Cardiac septum (tissue), 1 donor: ENCODE results near the gene CLPTM1L. TPM values are rescaled to one million over a fixed set of nuclear protein-coding genes. Genes with fewer than 3 reads are reported as not detected.
"Not testable (repeated sequence)": the region's sequence is repeated elsewhere in the genome, so short reads cannot be mapped to it uniquely, and the experiment has no call there.

Experiments
- DNase-seq: peaks from one replicate; pipeline ENCODE4 v3.0.0-alpha.2; 2020; ENCODE audit warnings: low spot score
- intact Hi-C: fragments of 100-400 bp; cut with DNase I; formaldehyde crosslinking; loops from one replicate; pipeline ENCODE4 v1.14.0; 2022
- total RNA-seq: library from RNA; stranded (reverse); fragmentation: NEBNext Ultra II Directional; extraction: Animal tissue kit (Norgen Biotek cat#: 25700); gene quantifications from one replicate; pipeline ENCODE4 v1.2.1, GENCODE V29; 2021
- donor health status: DM: no; HTN: no; CAD: no.

CLPTM1L gene
- total RNA-seq, 1 donor from 2014 or later = 42.6 TPM

- intact Hi-C loops = no loop called here
- no peak for DNase-seq
Observed at GRCh38 chr5:1332461-1333001, 12.4 kb downstream of the CLPTM1L start.

- intact Hi-C loops = no loop called here
Observed at GRCh38 chr5:1331861-1332405, 13.0 kb downstream of the CLPTM1L start.

DNA sequence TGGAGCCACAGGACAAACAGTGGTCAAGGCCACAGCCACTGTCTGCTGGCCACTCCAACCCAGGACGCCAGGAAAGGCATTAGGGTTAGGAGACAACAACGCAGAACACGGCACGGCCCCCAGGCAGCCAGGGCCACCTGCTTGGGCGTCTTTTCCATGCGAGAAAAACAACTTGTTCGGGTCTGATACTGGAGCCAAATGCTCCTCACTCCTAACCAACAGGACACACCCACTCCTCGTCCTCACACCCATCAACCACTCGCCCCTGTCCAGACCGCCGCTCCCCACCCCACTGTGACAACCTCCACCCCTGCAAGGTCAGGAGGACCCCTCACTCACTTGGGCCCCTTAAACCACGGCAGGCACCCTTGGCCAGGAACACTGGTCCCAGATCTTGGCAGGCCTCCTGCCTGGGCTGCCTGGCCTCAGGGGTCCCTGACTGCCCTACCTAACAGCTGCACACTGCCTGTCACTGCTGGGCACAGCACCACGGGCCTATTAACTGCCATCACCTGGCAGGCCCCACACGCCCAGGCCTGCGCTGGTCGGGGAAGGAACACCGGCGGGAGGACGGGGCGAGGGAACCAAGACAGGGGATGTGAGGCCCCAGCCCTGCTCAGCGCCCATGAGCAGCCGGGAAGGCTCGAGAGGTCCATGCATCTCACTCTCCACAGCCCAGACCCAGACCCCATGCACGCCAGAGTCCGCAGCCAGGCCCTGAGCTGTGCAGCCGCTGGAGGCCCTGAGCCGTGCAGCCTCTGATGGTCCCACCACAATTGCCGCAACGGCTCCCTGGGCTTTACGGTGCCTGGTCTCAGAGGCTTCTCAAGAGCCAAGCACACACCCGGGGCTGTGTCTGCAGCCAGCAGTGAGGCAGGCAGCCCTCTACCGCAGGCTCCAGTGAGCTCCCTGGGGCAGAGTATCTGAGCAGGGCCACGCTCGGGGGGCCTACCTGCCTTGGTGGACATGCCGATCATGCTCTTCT lies 13.8 kb downstream of the CLPTM1L start:
- DNase-seq = no peak
- intact Hi-C loops = no loop called here

More at GRCh38 chr5:1331861-1332405, 13.0 kb downstream of the CLPTM1L start:
- DNase-seq = no peak

DNA sequence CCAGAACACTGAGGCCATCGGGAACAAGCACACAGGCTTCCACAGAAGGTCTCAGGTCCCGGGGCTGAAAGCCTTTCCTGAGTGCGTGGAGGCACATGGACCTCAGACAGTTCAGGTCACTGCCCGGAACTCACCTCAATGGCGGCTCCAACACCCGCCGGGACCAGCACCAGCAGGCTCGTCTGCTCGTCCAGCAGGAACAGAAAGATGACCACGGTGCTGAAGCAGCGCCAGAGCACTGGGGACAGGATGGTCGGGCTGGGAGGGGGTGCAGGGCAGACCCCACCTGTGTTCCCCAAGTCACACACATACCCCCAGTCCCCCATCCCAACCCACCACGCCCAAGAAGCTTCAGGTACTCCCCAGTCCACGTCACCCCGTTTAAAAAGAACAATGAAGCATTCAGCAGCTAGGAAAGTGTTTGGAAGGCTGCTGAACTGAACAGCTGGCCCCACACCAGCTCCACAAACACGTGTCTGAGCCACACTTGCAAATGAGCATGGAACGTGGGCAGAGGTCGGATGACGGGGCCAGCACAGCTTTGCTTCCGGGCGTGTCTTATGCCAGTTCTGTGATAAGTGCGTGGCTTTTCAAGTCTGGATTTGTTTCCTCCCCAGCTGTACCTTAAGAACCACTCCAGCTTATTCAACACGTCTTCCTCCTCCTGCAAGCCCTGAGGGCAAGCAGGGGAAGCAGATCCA lies 14.6 kb downstream of the CLPTM1L start:
- DNase-seq = no peak
- intact Hi-C loops = no loop called here

GRCh38 chr5:1329111-1329579 lies 15.8 kb downstream of the CLPTM1L start:
- intact Hi-C loops = no loop called here
- no peak for DNase-seq

DNA sequence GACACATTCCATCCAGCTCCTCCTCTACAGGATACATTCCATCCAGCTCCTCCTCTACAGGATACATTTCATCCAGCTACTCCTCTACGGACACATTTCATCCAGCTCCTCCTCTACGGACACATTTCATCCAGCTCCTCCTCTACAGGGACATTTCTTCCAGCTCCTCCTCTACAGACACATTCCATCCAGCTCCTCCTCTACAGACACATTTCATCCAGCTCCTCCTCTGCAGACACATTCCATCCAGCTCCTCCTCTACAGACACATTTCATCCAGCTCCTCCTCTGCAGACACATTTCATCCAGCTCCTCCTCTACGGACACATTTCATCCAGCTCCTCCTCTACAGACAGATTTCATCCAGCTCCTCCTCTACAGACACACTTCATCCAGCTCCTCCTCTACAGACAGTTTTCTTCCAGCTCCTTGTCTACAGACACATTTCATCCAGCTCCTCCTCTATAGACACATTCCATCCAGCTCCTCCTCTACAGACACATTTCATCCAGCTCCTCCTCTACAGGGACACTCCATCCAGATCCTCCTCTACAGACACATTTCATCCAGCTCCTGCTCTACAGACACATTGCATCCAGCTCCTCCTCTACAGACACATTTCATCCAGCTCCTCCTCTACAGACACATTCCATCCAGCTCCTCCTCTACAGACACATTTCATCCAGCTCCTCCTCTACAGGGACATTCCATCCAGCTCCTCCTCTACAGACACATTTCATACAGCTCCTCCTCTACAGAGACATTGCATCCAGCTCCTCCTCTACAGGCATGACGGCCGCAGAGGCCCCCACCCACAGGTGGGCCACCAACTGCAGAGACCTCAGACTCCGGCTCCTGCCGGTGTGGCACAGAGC lies 16.4 kb downstream of the CLPTM1L start:
- intact Hi-C loops, DNase-seq: not testable (repeated sequence)

DNA sequence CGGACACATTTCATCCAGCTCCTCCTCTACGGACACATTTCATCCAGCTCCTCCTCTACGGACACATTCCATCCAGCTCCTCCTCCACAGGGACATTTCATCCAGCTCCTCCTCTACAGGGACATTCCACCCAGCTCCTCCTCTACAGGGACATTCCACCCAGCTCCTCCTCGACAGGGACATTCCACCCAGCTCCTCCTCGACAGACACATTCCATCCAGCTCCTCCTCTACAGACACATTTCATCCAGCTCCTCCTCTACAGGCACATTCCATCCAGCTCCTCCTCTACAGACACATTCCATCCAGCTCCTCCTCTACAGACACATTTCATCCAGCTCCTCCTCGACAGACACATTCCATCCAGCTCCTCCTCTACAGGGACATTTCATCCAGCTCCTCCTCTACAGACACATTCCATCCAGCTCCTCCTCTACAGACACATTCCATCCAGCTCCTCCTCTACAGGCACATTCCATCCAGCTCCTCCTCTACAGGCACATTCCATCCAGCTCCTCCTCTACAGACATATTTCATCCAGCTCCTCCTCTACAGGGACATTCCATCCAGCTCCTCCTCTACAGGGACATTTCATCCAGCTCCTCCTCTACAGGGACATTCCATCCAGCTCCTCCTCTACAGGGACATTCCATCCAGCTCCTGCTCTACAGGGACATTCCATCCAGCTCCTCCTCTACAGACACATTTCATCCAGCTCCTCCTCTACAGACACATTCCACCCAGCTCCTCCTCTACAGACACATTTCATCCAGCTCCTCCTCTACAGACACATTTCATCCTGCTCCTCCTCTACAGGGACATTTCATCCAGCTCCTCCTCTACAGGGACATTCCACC lies 17.8 kb downstream of the CLPTM1L start:
- intact Hi-C loops = not testable (repeated sequence)
- peak; percentile 17 for DNase-seq

GRCh38 chr5:1326532-1326875 lies 18.4 kb downstream of the CLPTM1L start:
- intact Hi-C loops = not testable (repeated sequence)

DNA sequence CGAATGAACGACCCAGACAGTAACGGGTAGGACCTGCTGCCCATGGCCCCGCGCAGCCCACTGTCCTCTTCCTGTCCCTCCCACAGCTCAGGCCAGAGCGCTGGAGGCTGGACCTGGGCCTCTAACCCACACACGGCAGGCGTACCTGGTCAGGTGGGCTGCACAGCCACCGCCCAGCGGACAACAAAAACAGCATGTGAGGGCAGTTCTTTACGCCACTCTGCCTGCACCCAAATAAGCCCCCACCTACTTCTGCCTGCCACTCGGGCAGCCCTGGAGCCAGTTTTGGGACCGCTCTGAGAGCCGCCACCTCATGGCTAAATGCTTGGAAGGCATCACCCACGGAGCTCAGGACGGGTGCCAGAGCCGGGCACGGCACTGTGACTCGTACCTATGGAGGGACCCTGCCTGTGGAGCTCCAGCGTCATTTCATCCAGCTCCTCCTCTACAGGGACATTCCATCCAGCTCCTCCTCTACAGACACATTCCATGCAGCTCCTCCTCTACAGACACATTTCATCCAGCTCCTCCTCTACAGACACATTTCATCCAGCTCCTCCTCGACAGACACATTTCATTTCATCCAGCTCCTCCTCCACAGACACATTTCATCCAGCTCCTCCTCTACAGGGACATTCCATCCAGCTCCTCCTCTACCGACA lies 18.9 kb downstream of the CLPTM1L start:
- intact Hi-C loops = no loop called here
- DNase-seq = peak; percentile 70

More at GRCh38 chr5:1326532-1326875, 18.4 kb downstream of the CLPTM1L start:
- not testable (repeated sequence) for DNase-seq

DNA sequence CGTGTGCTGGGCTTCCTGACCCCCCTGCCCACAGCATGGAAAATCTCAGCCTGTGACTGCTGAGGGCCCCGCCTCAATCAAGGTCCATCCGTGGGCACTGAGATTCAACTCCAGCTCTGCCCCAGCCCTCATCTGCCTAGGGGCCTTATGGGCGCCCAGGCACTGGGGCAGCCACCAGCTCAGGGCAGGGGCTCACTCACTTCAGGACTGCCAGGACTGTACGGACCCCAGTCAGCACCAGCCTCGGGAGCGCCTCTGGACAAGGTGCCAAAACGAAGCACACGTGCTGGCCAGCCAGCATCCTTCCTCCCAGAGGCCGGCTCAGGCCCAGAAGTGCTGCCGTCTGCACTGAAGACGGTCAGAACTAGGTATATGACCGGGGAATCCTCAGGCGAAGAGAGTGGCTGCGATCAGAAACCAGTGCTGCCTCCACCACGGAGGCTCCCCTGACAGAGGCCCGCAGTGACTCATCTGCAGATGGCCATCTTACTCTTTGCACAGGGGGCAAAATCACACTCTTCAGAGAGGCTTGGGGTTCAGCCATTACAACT lies 19.6 kb downstream of the CLPTM1L start:
- DNase-seq = peak; percentile 69
- intact Hi-C loops = no loop called here

GRCh38 chr5:1324719-1325190 lies 20.1 kb downstream of the CLPTM1L start:
- intact Hi-C loops = no loop called here
- DNase-seq = peak; percentile 31

DNA sequence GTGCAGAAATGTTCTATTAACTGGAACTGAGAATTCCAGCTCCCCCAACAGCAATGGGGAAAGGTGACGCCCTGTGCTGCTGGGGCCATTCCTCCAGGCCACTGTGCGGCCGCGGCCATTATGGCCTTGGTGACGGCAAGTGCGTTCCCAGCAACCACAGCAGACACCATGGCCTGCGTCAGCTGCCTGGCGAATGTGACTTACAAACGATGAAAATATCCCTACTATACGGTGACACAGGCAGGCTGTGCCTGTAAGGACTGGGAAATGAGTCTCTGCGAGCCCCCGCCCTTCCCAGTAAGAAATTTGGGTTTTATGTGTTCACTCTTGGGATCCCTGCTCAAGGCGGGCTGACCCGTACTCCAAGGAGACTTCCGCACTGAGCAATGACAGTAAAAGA lies 20.6 kb downstream of the CLPTM1L start:
- DNase-seq = peak; percentile 56
- intact Hi-C loops = no loop called here

DNA sequence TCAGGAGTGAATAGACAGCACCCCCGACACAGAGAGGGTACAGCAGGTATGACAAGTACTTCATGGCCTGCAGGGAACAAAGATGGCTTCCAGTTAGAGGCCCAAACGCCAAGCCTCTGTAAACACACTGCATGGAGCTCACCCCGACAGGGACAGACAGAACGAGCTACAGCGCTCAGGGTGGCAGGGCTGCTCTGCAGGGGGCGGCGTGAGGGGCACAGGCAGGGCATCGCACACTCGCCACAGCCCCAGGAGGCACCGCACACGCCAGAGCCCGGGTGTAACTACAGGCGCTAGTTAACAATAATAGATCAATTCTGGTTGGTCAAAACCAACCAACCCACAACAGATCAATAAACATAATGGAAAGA lies 21.1 kb downstream of the CLPTM1L start:
- intact Hi-C loops = no loop called here
- DNase-seq = peak; percentile 50

DNA sequence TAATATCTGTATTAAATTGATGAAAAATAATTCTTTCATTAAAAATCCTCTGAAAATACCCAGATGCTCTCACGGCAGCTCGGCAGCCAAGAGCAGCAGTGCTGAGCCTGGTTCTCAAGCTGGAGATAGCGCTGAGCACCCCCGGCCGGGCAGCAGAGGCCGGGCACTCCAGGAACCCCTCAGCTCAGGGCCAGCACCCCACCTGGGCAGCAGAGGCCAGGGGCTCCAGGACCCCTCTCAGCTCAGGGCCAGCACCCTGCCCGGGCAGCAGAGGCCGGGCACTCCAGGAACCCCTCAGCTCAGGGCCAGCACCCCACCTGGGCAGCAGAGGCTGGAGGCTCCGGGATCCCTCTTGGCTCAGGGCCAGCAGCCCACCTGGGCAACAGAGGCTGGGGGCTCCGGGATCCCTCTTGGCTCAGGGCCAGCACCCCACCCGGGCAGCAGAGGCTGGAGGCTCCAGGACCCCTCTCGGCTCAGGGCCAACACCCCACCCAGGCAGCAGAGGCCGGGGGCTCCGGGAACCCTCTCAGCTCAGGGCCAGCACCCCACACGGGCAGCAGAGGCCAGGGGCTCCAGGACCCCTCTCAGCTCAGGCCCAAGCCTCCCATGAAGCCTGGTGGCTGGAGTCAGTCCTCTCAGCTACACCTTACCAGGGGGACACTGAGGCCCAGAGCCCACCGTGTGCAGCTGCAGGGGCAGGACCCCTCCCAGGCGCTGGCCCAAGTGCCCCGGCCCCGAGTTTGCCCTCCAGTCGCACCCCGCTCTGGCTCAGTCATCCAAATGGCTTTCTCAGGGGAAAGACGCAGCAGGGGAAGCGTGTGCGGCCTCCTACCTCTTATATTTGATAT lies 21.7 kb downstream of the CLPTM1L start:
- peak; percentile 70 for DNase-seq
- intact Hi-C loops = no loop called here

DNA sequence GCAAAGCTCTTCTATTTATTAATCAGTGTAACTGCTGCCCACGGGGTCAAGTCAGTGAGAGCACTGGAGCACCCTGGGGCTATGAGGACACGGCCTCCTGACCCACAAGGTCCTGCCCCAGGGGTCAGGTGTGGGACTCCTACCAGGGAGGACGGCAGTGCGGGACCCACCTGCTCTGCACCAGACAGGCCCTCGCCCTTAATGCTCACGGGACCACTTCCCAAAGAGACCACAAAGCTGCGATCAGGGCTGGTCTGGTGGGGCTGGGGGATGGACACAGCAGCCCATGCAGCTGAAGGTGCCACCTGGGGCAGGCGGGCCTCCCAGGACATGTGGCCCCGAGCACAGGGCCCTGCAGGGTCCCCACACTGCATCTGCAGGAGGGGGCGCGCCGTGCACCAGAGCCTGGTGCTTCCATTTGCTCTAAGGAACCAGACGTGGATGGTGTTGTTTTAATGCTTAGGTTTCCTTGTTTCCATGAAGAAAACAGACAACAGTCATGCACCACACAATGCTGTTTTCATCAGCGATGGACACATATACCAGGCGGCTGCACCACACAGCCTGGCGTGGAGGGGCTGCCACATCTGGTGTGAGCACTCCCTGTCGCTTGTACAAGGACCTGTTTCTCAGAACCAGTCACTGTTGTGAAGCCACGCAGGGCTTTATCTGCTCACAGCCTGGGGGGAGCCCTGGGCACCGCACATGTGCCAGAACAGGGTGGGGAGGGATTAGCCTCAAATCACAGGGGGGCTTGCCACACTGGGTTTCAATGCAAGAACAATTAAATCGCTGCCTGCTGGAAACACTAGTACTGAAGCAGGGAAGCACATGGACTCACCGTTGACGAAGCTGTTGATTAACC lies 22.6 kb downstream of the CLPTM1L start:
- intact Hi-C loops = no loop called here
- peak; percentile 70 for DNase-seq
